Tibial nerve (tissue), 4 donors: ENCODE results near the gene CACNG8. TPM values are rescaled to one million over a fixed set of nuclear protein-coding genes. Genes with fewer than 3 reads are reported as not detected.

ENCODE experiments used
- DNase-seq, 2 donors: peaks; one replicate each; pipeline ENCODE4 v3.0.0-alpha.2; 2019; ENCODE audit warnings: low spot score in 2 of 2
- H3K27ac ChIP-seq, 4 donors: fragments of 200-600 bp; sonication (generic) in 3 of 4; one replicate each; pipeline ENCODE4 v1.5.1; 2017 to 2019; ENCODE audit warnings: mild to moderate bottlenecking in 1 of 4
- H3K27me3 ChIP-seq, 2 donors: fragments of 200-600 bp; sonication (generic) in 1 of 2; one replicate each; pipeline versions ENCODE4 v1.5.1 to v1.6.0; 2017 to 2019
- H3K36me3 ChIP-seq, 3 donors: fragments of 200-600 bp; sonication (generic); one replicate each; pipeline ENCODE4 v1.5.1; 2018 to 2019
- H3K4me1 ChIP-seq, 4 donors: fragments of 200-600 bp; sonication (generic) in 3 of 4; one replicate each; pipeline ENCODE4 v1.5.1; 2017 to 2019
- H3K4me3 ChIP-seq, 4 donors: fragments of 200-600 bp; sonication (generic) in 3 of 4; one replicate each; pipeline ENCODE4 v1.5.1; 2017 to 2019; ENCODE audit warnings: mild to moderate bottlenecking in 1 of 4, moderate library complexity in 1 of 4
- H3K9me3 ChIP-seq, 4 donors: fragments of 200-600 bp; sonication (generic) in 3 of 4; one replicate each; pipeline ENCODE4 v1.5.1; 2017 to 2019
- CTCF ChIP-seq, 5 experiments: fragments of 200-600 bp in 3 of 5; fragments of 450-650 bp in 2 of 5; sonication (generic) in 3 of 5; IDR thresholded peaks; one replicate each; pipeline ENCODE4 v1.5.1; 2016 to 2019; ENCODE audit warnings: antibody characterized with exemption in 5 of 5, mild to moderate bottlenecking in 3 of 5, moderate library complexity in 2 of 5
- EP300 ChIP-seq, 2 donors: sonication (generic); formaldehyde crosslinking; IDR thresholded peaks; one replicate each; pipeline ENCODE4 v1.6.1; 2017; ENCODE audit warnings: antibody characterized with exemption in 2 of 2, mild to moderate bottlenecking in 1 of 2
- POLR2A ChIP-seq, 2 donors: fragments of 450-650 bp; IDR thresholded peaks; one replicate each; pipeline ENCODE4 v1.6.1; 2017; ENCODE audit warnings: antibody characterized with exemption in 2 of 2, mild to moderate bottlenecking in 2 of 2, moderate library complexity in 2 of 2
- WGBS, 2 donors: methylation state at CpG; one replicate each; pipeline ENCODE4 v1.1.5; 2018; 5-methylcytosine and 5-hydroxymethylcytosine counted together
- total RNA-seq, 4 donors: library from RNA; depleted of rRNA; stranded (reverse); fragments of >200 nt; gene quantifications; one replicate each; pipeline ENCODE4 v1.1.0, GENCODE V29; 2016

Gene CACNG8
- total RNA-seq, 4 donors from 2014 or later = not detected

DNA sequence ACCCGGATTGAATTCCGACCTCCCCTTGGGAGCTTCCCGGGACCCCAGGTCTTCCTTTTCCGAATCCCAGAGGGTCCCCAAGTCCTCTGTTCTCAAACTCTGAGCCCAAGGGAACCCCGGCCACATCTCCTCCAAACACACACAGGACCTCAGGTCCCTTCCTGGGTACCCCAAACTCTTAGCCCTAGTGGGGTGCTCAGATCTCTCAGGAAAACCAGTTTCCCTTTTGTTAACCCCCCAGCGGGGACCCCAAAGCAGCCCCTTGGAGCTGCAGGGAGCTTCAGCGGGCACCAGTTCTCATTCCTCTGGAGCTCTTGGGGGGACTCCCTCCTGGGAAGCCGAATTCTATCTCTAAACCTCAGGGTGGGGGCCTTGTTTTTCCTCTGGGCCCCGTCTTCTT, 29.5 kb downstream of the CACNG8 start:
- Histone ChIP-seq H3K9me3 (no peaks in the 10 kb centered on the region), H3K27me3 (peaks cover 4 to 45% of the 10 kb centered on the region in 2 donors), H3K27ac (no peak overlapping the region), H3K4me1 (peaks cover 0 to 10% (median 0%) of the 10 kb centered on the region in 4 donors), H3K4me3 (no peak overlapping the region), H3K36me3 (no peaks in the 10 kb centered on the region)
- TF ChIP-seq POLR2A (IDR thresholded peaks at IDR 0.05) (no peak), EP300 (IDR thresholded peaks at IDR 0.05) (no peak), CTCF (IDR thresholded peaks at IDR 0.05) (no peak)
- 73 to 77% methylated on average over 9 of the region's 9 CpGs for WGBS, 2 donors
- no peak for DNase-seq

GRCh38 chr19:53992815-53993214, 30.1 kb downstream of the CACNG8 start:
- peaks cover 0 to 10% (median 0%) of the 10 kb centered on the region in 4 donors for H3K4me1 ChIP-seq
- H3K27me3 ChIP-seq = peaks cover 4 to 45% of the 10 kb centered on the region in 2 donors
- no peak overlapping the region for H3K27ac ChIP-seq
- no peaks in the 10 kb centered on the region for H3K9me3 ChIP-seq
- 21 to 37% methylated on average over 20 to 35 of the region's 43 CpGs for WGBS, 2 donors
- H3K36me3 ChIP-seq = no peaks in the 10 kb centered on the region
- TF ChIP-seq POLR2A (IDR thresholded peaks at IDR 0.05) = no peak
- TF ChIP-seq EP300 (IDR thresholded peaks at IDR 0.05) = no peak
- no peak for TF ChIP-seq CTCF (IDR thresholded peaks at IDR 0.05)
- H3K4me3 ChIP-seq = no peak overlapping the region
- no peak for DNase-seq

DNA sequence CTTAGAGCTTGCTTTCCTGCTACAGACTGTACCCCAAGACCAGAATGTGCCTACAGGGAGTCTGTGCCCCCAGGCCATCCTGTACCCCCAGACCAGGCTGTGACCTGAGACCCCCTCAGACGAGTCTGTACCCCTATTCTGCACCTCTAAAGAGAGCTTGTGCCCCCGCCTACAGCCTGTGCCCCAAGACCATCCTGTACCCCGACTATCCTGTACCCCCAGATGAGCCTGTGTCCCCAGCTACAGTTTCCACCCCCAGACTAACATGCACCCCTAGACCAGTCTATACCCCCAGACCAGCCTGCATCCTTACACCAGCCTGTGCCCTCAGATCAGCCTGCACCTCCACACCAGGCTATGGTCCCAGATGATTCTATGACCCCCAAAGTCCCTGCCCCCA, 30.7 kb downstream of the CACNG8 start:
- Histone ChIP-seq H3K27ac (no peak overlapping the region), H3K4me3 (no peak overlapping the region), H3K4me1 (peaks cover 0 to 10% (median 0%) of the 10 kb centered on the region in 4 donors), H3K27me3 (peaks cover 4 to 45% of the 10 kb centered on the region in 2 donors), H3K9me3 (no peaks in the 10 kb centered on the region), H3K36me3 (no peaks in the 10 kb centered on the region)
- TF ChIP-seq POLR2A (IDR thresholded peaks at IDR 0.05) (no peak), CTCF (IDR thresholded peaks at IDR 0.05) (no peak), EP300 (IDR thresholded peaks at IDR 0.05) (no peak)
- DNase-seq = no peak
- 60% methylated on average over 3 of the region's 3 CpGs for WGBS, 2 donors

- Histone ChIP-seq H3K4me3 (no peak overlapping the region), H3K27ac (no peak overlapping the region), H3K36me3 (no peaks in the 10 kb centered on the region), H3K9me3 (no peaks in the 10 kb centered on the region), H3K27me3 (peaks cover 4 to 56% of the 10 kb centered on the region in 2 donors), H3K4me1 (peaks cover 0 to 10% (median 0%) of the 10 kb centered on the region in 4 donors)
- no peak for DNase-seq
- 70 to 80% methylated on average over 5 of the region's 5 CpGs for WGBS, 2 donors
- TF ChIP-seq POLR2A (IDR thresholded peaks at IDR 0.05) (no peak), CTCF (IDR thresholded peaks at IDR 0.05) (no peak), EP300 (IDR thresholded peaks at IDR 0.05) (no peak)
Measured at GRCh38 chr19:53994811-53995210, 32.1 kb downstream of the CACNG8 start.

DNA sequence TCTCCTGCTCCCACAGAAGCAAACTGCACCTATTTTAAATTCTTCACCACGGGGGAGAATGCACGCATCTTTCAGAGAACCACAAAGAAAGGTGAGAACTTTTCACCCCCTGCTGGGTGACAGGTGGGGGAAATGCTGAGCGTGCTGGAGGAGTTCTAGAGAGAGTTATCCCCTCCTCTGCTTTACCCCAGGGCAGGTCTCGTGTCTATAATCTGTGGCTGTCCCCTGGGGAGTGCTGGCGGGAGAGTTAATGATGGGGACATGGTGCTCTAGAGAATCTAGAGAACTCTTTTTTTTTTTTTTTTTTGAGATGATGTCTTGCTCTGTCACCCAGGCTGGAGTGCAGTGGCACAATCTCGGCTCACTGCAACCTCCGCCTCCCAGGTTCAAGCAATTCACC, 35.5 kb downstream of the CACNG8 start:
- peaks cover 0 to 35% of the 10 kb centered on the region in 2 donors for H3K27me3 ChIP-seq
- no peak for TF ChIP-seq POLR2A (IDR thresholded peaks at IDR 0.05)
- TF ChIP-seq EP300 (IDR thresholded peaks at IDR 0.05) = no peak
- no peak for TF ChIP-seq CTCF (IDR thresholded peaks at IDR 0.05)
- H3K27ac ChIP-seq = no peak overlapping the region

More for the DNA sequence above, 35.5 kb downstream of the CACNG8 start:
- no peaks in the 10 kb centered on the region for H3K9me3 ChIP-seq
- no peak overlapping the region for H3K4me3 ChIP-seq
- H3K36me3 ChIP-seq = no peaks in the 10 kb centered on the region
- WGBS, 2 donors = 55 to 64% methylated on average over 7 of the region's 7 CpGs
- H3K4me1 ChIP-seq = no peaks in the 10 kb centered on the region
- DNase-seq = no peak
